Fibroblast of lung (primary cell): ENCODE measurements around the gene PPP2R1B. TPM values are rescaled to one million over a fixed set of nuclear protein-coding genes. Genes with fewer than 3 reads are reported as not detected.

Experiments
- DNase-seq, 2 donors: peaks; one replicate each; pipeline versions ENCODE4 v3.0.0 to v3.0.0-alpha.2; 2010; ENCODE audit warnings: low read depth in 2 of 2
- H2AFZ ChIP-seq: 2 replicates; pipeline ENCODE4 v1.5.1; 2012; ENCODE audit warnings: low read length, control low read depth, inconsistent platforms
- H3K27ac ChIP-seq: 2 replicates; pipeline ENCODE4 v1.5.1; 2011; ENCODE audit warnings: low read length, control low read depth; ENCODE audit not compliant: insufficient read depth
- H3K27me3 ChIP-seq: 2 replicates; pipeline ENCODE4 v1.5.1; 2011; ENCODE audit warnings: mild to moderate bottlenecking, low read length; ENCODE audit not compliant: control insufficient read depth, insufficient read depth
- H3K36me3 ChIP-seq: 2 replicates; pipeline ENCODE4 v1.5.1; 2011; ENCODE audit warnings: low read length; ENCODE audit not compliant: control insufficient read depth, insufficient read depth
- H3K4me1 ChIP-seq: 2 replicates; pipeline ENCODE4 v1.5.1; 2011; ENCODE audit warnings: low read length; ENCODE audit not compliant: control insufficient read depth, insufficient read depth; ENCODE audit errors: extremely low read depth
- H3K4me2 ChIP-seq: 2 replicates; pipeline ENCODE4 v1.5.1; 2011; ENCODE audit warnings: low read length, control low read depth; ENCODE audit not compliant: insufficient read depth; ENCODE audit errors: extremely low read depth
- H3K4me3 ChIP-seq, 4 experiments: fragments of 200-600 bp in 1 of 4; sonication (generic) in 1 of 4; replicated peaks in 1 of 4; 2 replicates each; pipeline ENCODE4 v1.5.1; 2011 to 2016; ENCODE audit warnings: low read length in 4 of 4, low read depth in 3 of 4, mild to moderate bottlenecking in 3 of 4, control low read depth in 2 of 4, inconsistent platforms in 1 of 4, mixed read lengths in 1 of 4; ENCODE audit not compliant: insufficient read depth in 1 of 4; ENCODE audit errors: control extremely low read depth in 1 of 4
- H3K79me2 ChIP-seq: 2 replicates; pipeline ENCODE4 v1.5.1; 2012; ENCODE audit warnings: mild to moderate bottlenecking, low read length, inconsistent platforms; ENCODE audit not compliant: control insufficient read depth, insufficient read depth
- H3K9ac ChIP-seq: 2 replicates; pipeline ENCODE4 v1.5.1; 2011; ENCODE audit warnings: mild to moderate bottlenecking, low read length, control low read depth; ENCODE audit not compliant: insufficient read depth
- H3K9me3 ChIP-seq: 2 replicates; pipeline ENCODE4 v1.5.1; 2012; ENCODE audit warnings: low read depth, low read length; ENCODE audit not compliant: control insufficient read depth, insufficient read depth
- H4K20me1 ChIP-seq: 2 replicates; pipeline ENCODE4 v1.5.1; 2011; ENCODE audit warnings: low read length; ENCODE audit not compliant: control insufficient read depth, insufficient read depth; ENCODE audit errors: extremely low read depth
- EZH2 ChIP-seq: IDR thresholded peaks from 2 replicates; pipeline ENCODE4 v1.5.1; 2012; ENCODE audit warnings: low read length, control low read depth, mild to moderate bottlenecking; ENCODE audit errors: missing control alignments
- polyA plus RNA-seq, 2 donors: library from polyadenylated mRNA; depleted of rRNA in 1 of 2; stranded (reverse) in 1 of 2; unstranded in 1 of 2; fragments of >200 nt; gene quantifications; 2 replicates each; pipeline ENCODE4 v1.2.1, GENCODE V29; 2011 to 2012; ENCODE audit warnings: missing spikeins in 1 of 2
- total RNA-seq: library from RNA; depleted of rRNA; stranded (reverse); fragments of >200 nt; gene quantifications from 2 replicates; pipeline ENCODE4 v1.2.1, GENCODE V29; 2014
- TF ChIP-seq, protein P1 (sequence below), 2 donors: IDR thresholded peaks in 1 of 2; conservative IDR thresholded peaks in 1 of 2; 1 replicate in 1 of 2; 2 replicates in 1 of 2; pipeline ENCODE4 v1.5.1; 2011 to 2012; ENCODE audit warnings: low read length in 2 of 2, control low read depth in 1 of 2, inconsistent platforms in 1 of 2, low read depth in 1 of 2, mild to moderate bottlenecking in 1 of 2

The PPP2R1B gene
- total and polyA plus RNA-seq, 2 donors (not counting 1 experiment from before 2014, with no cell fraction given), result 40.3 to 43.1 TPM

DNA sequence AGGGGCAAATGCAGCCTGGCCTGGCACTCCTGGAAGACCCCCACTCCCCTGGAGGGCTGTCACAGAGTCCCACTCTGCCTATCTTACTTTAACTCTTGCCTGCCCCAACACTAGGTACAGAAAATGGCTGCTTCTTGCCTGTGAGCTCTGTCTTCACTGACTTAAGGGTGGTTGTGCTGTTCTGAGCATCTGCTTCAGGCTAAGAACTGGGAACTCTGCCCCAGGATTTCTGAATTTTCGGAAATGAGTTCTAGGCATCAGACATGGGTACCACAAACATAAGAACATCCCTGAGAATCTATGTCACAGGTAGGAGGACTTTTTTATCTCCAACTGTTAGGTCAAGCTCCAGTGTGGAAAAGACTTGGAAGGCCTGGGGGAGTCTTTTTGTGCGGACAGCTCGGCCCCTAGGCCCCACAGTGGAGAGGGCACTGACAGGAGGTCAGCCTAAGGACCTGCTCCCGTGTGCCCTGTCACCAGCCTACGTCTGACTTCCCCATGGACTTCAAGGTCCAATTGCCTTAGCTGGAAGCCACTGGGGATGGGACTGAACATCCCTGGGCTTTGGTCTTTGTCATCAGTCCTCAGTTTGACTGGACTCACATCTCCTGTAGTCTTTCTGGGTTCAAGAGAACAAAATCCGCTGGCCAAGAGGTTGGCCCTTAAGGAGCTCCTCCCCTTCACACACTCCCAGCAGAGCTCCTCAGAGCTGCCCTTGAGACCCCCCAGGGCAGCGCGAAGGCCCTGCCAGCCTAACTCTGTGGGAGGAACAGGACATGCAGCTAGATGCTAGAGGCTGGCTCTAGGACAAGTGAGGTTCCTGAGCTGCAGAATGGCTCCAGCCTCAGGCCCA lies 31.9 kb downstream of the PPP2R1B start:
- Histone ChIP-seq H4K20me1 (no peaks in the 10 kb centered on the region), H3K4me1 (peaks cover 60% of the 10 kb centered on the region), H3K9ac (peak overlapping the region; percentile 94), H3K4me3 (no peak overlapping the region), H2AFZ (no peak overlapping the region), H3K36me3 (peaks cover 5% of the 10 kb centered on the region), H3K79me2 (no peaks in the 10 kb centered on the region), H3K4me2 (peak overlapping the region; percentile 78), H3K27me3 (no peaks in the 10 kb centered on the region), H3K27ac (peak overlapping the region; percentile 100), H3K9me3 (no peaks in the 10 kb centered on the region)
- TF ChIP-seq EZH2, result no peak
- TF ChIP-seq, protein P1, sequence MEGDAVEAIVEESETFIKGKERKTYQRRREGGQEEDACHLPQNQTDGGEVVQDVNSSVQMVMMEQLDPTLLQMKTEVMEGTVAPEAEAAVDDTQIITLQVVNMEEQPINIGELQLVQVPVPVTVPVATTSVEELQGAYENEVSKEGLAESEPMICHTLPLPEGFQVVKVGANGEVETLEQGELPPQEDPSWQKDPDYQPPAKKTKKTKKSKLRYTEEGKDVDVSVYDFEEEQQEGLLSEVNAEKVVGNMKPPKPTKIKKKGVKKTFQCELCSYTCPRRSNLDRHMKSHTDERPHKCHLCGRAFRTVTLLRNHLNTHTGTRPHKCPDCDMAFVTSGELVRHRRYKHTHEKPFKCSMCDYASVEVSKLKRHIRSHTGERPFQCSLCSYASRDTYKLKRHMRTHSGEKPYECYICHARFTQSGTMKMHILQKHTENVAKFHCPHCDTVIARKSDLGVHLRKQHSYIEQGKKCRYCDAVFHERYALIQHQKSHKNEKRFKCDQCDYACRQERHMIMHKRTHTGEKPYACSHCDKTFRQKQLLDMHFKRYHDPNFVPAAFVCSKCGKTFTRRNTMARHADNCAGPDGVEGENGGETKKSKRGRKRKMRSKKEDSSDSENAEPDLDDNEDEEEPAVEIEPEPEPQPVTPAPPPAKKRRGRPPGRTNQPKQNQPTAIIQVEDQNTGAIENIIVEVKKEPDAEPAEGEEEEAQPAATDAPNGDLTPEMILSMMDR (conservative IDR thresholded peaks at IDR 0.05 in 1 of 2, IDR thresholded peaks at IDR 0.05 in 1 of 2; ENCODE audit: low read depth in 1 of 2, low read length in 2 of 2), result no peak
- DNase-seq, result no peak

DNA sequence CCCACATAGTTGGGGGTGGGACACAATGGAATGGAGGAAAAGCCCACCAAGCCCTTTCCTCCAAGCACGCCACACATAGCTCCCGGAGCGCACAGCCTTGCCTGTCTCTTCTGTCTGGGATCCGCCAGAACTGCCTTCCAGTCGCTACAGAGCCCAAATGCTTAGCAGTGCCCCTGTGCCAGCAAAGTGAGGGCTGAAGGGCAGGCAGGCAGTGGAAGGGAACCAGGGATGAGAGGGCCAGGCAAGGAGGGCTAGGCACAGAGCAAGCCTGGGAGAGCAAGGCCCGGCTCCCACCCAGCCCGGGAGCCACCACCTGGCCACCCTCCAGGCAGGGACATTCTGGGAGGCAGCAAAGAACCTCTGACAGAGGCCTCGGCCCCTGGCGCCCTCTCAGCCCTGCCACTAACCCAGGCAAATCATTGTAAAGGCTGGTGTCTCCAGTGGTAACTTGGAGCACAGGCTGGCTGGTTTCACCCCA lies 32.5 kb downstream of the PPP2R1B start:
- Histone ChIP-seq H3K27me3 (no peaks in the 10 kb centered on the region), H3K4me3 (no peak overlapping the region), H3K9me3 (no peaks in the 10 kb centered on the region), H3K36me3 (peaks cover 5% of the 10 kb centered on the region), H3K9ac (peak overlapping the region; percentile 32), H2AFZ (no peak overlapping the region), H4K20me1 (no peaks in the 10 kb centered on the region), H3K4me1 (peaks cover 60% of the 10 kb centered on the region), H3K27ac (peak overlapping the region; percentile 100), H3K79me2 (no peaks in the 10 kb centered on the region), H3K4me2 (no peak overlapping the region)
- no peak for TF ChIP-seq EZH2
- TF ChIP-seq, protein P1 (conservative IDR thresholded peaks at IDR 0.05 in 1 of 2, IDR thresholded peaks at IDR 0.05 in 1 of 2; ENCODE audit: low read depth in 1 of 2, low read length in 2 of 2), result no peak
- DNase-seq, result no peak

DNA sequence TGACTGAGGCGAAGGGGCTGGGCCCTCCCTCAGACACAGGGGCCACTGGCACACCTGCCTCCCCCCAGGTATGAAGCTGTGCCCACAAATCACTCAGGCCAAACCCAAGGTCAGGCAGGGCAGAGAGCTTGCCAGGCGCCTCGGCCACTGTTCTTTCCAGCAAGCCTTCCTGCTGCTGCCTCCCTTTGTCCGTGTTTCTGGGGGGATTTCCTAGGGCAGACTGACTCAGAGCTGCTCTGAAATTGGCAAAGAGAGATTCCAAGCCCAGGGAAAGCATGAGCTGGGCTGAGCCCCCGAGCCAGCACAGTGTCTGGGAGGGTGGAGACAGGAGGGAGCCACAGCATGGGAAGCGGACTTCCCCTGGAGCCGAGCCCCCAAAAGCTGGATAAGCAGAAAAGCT lies 33.2 kb downstream of the PPP2R1B start:
- Histone ChIP-seq H3K4me2 (peak overlapping the region; percentile 48), H3K4me3 (no peak overlapping the region), H3K36me3 (peaks cover 5% of the 10 kb centered on the region), H3K9ac (peak overlapping the region; percentile 51), H4K20me1 (no peaks in the 10 kb centered on the region), H3K4me1 (peaks cover 55% of the 10 kb centered on the region), H3K79me2 (no peaks in the 10 kb centered on the region), H2AFZ (no peak overlapping the region), H3K27ac (peak overlapping the region; percentile 100), H3K27me3 (no peaks in the 10 kb centered on the region), H3K9me3 (no peaks in the 10 kb centered on the region)
- peak; percentile 73 to 89 for DNase-seq
- TF ChIP-seq, protein P1 (conservative IDR thresholded peaks at IDR 0.05 in 1 of 2, IDR thresholded peaks at IDR 0.05 in 1 of 2; ENCODE audit: low read depth in 1 of 2, low read length in 2 of 2), result no peak
- no peak for TF ChIP-seq EZH2
